H1 (cell line): ENCODE data around the gene ZNF619. TPM values are rescaled to one million over a fixed set of nuclear protein-coding genes. Genes with fewer than 3 reads are reported as not detected.

Experiments
- CTCF ChIA-PET: fragments of 300-600 bp; sonication (Branson Sonifier 250); formaldehyde crosslinking; loops from one replicate; lab custom pipeline; 2021; ENCODE audit not compliant: partially characterized antibody; lab: Charles Lee
- POLR2A ChIA-PET: fragments of 300-600 bp; sonication (Branson Sonifier 250); formaldehyde crosslinking; loops from one replicate; lab custom pipeline; 2021; ENCODE audit warnings: inconsistent platforms; ENCODE audit not compliant: partially characterized antibody; lab: Charles Lee
- DNase-seq, 2 experiments: peaks; one replicate each; pipeline versions ENCODE4 v3.0.0 to v3.0.0-alpha.2; 2010 to 2022; ENCODE audit warnings: low spot score in 2 of 2, low read depth in 1 of 2, mixed read lengths in 1 of 2
- FAIRE-seq: peaks from 2 replicates; lab custom pipeline; 2011; peaks lifted over from hg19 to GRCh38; lab: Jason Lieb, UNC
- H2AFZ ChIP-seq: 2 replicates; pipeline ENCODE4 v1.8.1; 2012; ENCODE audit warnings: low read length, inconsistent platforms
- H2AK5ac ChIP-seq: 2 replicates; pipeline ENCODE4 v1.6.1; 2013; ENCODE audit warnings: low read depth, low read length
- H2BK120ac ChIP-seq: replicated peaks from 2 replicates; pipeline ENCODE3; 2013; ENCODE audit warnings: low read depth, low read length, inconsistent platforms
- H2BK12ac ChIP-seq: 2 replicates; pipeline ENCODE4 v1.6.1; 2013; ENCODE audit warnings: low read depth, low read length
- H2BK15ac ChIP-seq: 2 replicates; pipeline ENCODE4 v1.6.1; 2013; ENCODE audit warnings: low read length
- H2BK20ac ChIP-seq: 2 replicates; pipeline ENCODE4 v1.6.1; 2013; ENCODE audit warnings: low read length
- H2BK5ac ChIP-seq: 2 replicates; pipeline ENCODE4 v1.6.1; 2013; ENCODE audit warnings: low read depth, low read length
- H3K14ac ChIP-seq: 2 replicates; pipeline ENCODE4 v1.6.1; 2013; ENCODE audit warnings: inconsistent platforms; ENCODE audit not compliant: insufficient read length
- H3K18ac ChIP-seq: 2 replicates; pipeline ENCODE4 v1.6.1; 2013; ENCODE audit warnings: low read length; ENCODE audit errors: extremely low read depth
- H3K23ac ChIP-seq: 2 replicates; pipeline ENCODE4 v1.6.1; 2013; ENCODE audit warnings: inconsistent platforms; ENCODE audit not compliant: insufficient read length
- H3K23me2 ChIP-seq: 2 replicates; pipeline ENCODE4 v1.6.1; 2013; ENCODE audit warnings: low read depth, low read length
- H3K27ac ChIP-seq: 2 replicates; pipeline ENCODE4 v1.6.1; 2011; ENCODE audit warnings: low read depth, low read length, inconsistent platforms
- H3K27me3 ChIP-seq, 4 experiments: replicated peaks in 1 of 4; 1 replicate in 1 of 4; 2 replicates in 3 of 4; pipeline versions ENCODE4 v1.6.1 to v1.8.1; 2011 to 2013; ENCODE audit warnings: low read length in 3 of 4, mild to moderate bottlenecking in 3 of 4, inconsistent platforms in 2 of 4, mixed read lengths in 2 of 4, moderate library complexity in 1 of 4; ENCODE audit not compliant: control insufficient read depth in 3 of 4, insufficient read depth in 3 of 4; ENCODE audit errors: extremely low read depth in 1 of 4
- H3K36me3 ChIP-seq, 4 experiments: 2 replicates each; pipeline versions ENCODE4 v1.6.1 to v1.8.1; 2011 to 2013; ENCODE audit warnings: mild to moderate bottlenecking in 4 of 4, low read length in 3 of 4, moderate library complexity in 2 of 4, control low read depth in 1 of 4, inconsistent platforms in 1 of 4; ENCODE audit not compliant: insufficient read depth in 4 of 4, control insufficient read depth in 2 of 4
- H3K4ac ChIP-seq: replicated peaks from 2 replicates; pipeline ENCODE3; 2013; ENCODE audit warnings: low read length, low read depth, mixed read lengths, inconsistent platforms; ENCODE audit not compliant: insufficient read length
- H3K4me1 ChIP-seq, 4 experiments: replicated peaks in 1 of 4; 1 replicate in 1 of 4; 2 replicates in 3 of 4; pipeline versions ENCODE4 v1.6.1 to v1.8.1; 2011 to 2013; ENCODE audit warnings: low read length in 3 of 4, inconsistent platforms in 2 of 4, mixed read lengths in 1 of 4; ENCODE audit not compliant: insufficient read depth in 4 of 4, control insufficient read depth in 3 of 4
- H3K4me2 ChIP-seq, 2 experiments: 2 replicates each; pipeline versions ENCODE4 v1.6.1 to v1.8.1; 2011 to 2013; ENCODE audit warnings: low read depth in 2 of 2, low read length in 2 of 2, control low read depth in 1 of 2, inconsistent platforms in 1 of 2, mild to moderate bottlenecking in 1 of 2; ENCODE audit not compliant: insufficient read depth in 1 of 2
- H3K4me3 ChIP-seq, 4 experiments: fragments of 200-600, 300-600 bp in 1 of 4; sonication (generic), shearing (Covaris generic), sonication (Bioruptor Twin) in 1 of 4; 2 replicates each; pipeline versions ENCODE4 v1.5.1 to v1.8.1; 2011 to 2016; ENCODE audit warnings: low read length in 4 of 4, low read depth in 3 of 4, control low read depth in 2 of 4, inconsistent platforms in 2 of 4, mild to moderate bottlenecking in 2 of 4, mixed read lengths in 1 of 4, moderate library complexity in 1 of 4; ENCODE audit not compliant: insufficient read depth in 2 of 4; ENCODE audit errors: extremely low read depth in 1 of 4
- H3K56ac ChIP-seq: replicated peaks from 2 replicates; pipeline ENCODE3; 2013; ENCODE audit warnings: low read depth, mild to moderate bottlenecking, mixed read lengths, low read length, inconsistent platforms; ENCODE audit not compliant: insufficient read length
- H3K79me1 ChIP-seq: 2 replicates; pipeline ENCODE4 v1.6.1; 2013; ENCODE audit warnings: low read depth, low read length, control low read depth
- H3K79me2 ChIP-seq, 2 experiments: 2 replicates each; pipeline versions ENCODE4 v1.6.1 to v1.8.1; 2012 to 2013; ENCODE audit warnings: low read length in 2 of 2, mild to moderate bottlenecking in 2 of 2, inconsistent platforms in 1 of 2; ENCODE audit not compliant: insufficient read depth in 2 of 2, control insufficient read depth in 1 of 2
- H3K9ac ChIP-seq, 4 experiments: replicated peaks in 1 of 4; 1 replicate in 1 of 4; 2 replicates in 3 of 4; pipeline versions ENCODE4 v1.6.1 to v1.8.1; 2011 to 2013; ENCODE audit warnings: low read depth in 3 of 4, low read length in 3 of 4, control low read depth in 2 of 4, mild to moderate bottlenecking in 2 of 4, moderate library complexity in 2 of 4, inconsistent platforms in 1 of 4; ENCODE audit errors: extremely low read depth in 1 of 4
- H3K9me3 ChIP-seq, 2 experiments: 2 replicates each; pipeline versions ENCODE4 v1.6.1 to v1.8.1; 2012 to 2013; ENCODE audit warnings: mild to moderate bottlenecking in 2 of 2, moderate library complexity in 2 of 2, control low read depth in 1 of 2, inconsistent platforms in 1 of 2, low read depth in 1 of 2, low read length in 1 of 2, mixed read lengths in 1 of 2; ENCODE audit not compliant: insufficient read depth in 2 of 2
- H4K20me1 ChIP-seq, 2 experiments: replicated peaks in 1 of 2; 2 replicates each; pipeline versions ENCODE3 to v1.8.1; 2011 to 2013; ENCODE audit warnings: inconsistent platforms in 2 of 2, low read length in 2 of 2, mild to moderate bottlenecking in 1 of 2; ENCODE audit not compliant: insufficient read depth in 2 of 2, control insufficient read depth in 1 of 2
- H4K5ac ChIP-seq: 2 replicates; pipeline ENCODE4 v1.6.1; 2013; ENCODE audit warnings: low read length, low read depth, mixed read lengths, inconsistent platforms; ENCODE audit not compliant: insufficient read length
- H4K8ac ChIP-seq: 2 replicates; pipeline ENCODE4 v1.8.0; 2013; ENCODE audit warnings: mild to moderate bottlenecking, moderate library complexity, low read length, inconsistent platforms; ENCODE audit not compliant: insufficient read depth; ENCODE audit errors: extremely low read depth
- H4K91ac ChIP-seq: replicated peaks from 2 replicates; pipeline ENCODE3; 2013; ENCODE audit warnings: low read length, mixed read lengths, inconsistent platforms; ENCODE audit not compliant: insufficient read length
- ATF2 ChIP-seq: IDR thresholded peaks from 2 replicates; pipeline ENCODE4 v1.6.1; 2012; ENCODE audit warnings: low read length, inconsistent platforms
- BRCA1 ChIP-seq: IDR thresholded peaks from 2 replicates; pipeline ENCODE4 v1.6.1; 2012; ENCODE audit warnings: low read depth, low read length, improper control_type of control experiment
- CEBPB ChIP-seq: IDR thresholded peaks from 2 replicates; pipeline ENCODE4 v1.6.1; 2012; ENCODE audit warnings: low read depth, low read length
- EP300 ChIP-seq, 2 experiments: IDR thresholded peaks; 1 replicate in 1 of 2; 2 replicates in 1 of 2; pipeline ENCODE4 v1.6.1; 2011 to 2012; ENCODE audit warnings: low read depth in 2 of 2, low read length in 2 of 2, mild to moderate bottlenecking in 2 of 2, borderline replicate concordance in 1 of 2, inconsistent platforms in 1 of 2, moderate library complexity in 1 of 2
- GABPA ChIP-seq: IDR thresholded peaks from 2 replicates; pipeline ENCODE4 v1.6.1; 2011; ENCODE audit warnings: mild to moderate bottlenecking, low read length, moderate library complexity, borderline replicate concordance; ENCODE audit not compliant: insufficient read depth
- GTF2F1 ChIP-seq: IDR thresholded peaks from 2 replicates; pipeline ENCODE4 v1.6.1; 2012; ENCODE audit warnings: low read depth, low read length, improper control_type of control experiment, borderline replicate concordance
- JUN ChIP-seq: IDR thresholded peaks from 2 replicates; pipeline ENCODE4 v1.6.1; 2011; ENCODE audit warnings: low read depth, mild to moderate bottlenecking, improper control_type of control experiment, low read length
- KDM5A ChIP-seq: fragments of 200-600 bp; IDR thresholded peaks from 2 replicates; pipeline ENCODE4 v1.7.1; 2012; ENCODE audit warnings: mild to moderate bottlenecking, low read length, inconsistent platforms, mixed read lengths
- POU5F1 ChIP-seq: IDR thresholded peaks from 2 replicates; pipeline ENCODE4 v1.6.1; 2011; ENCODE audit warnings: low read depth, mild to moderate bottlenecking, low read length, moderate library complexity
- RXRA ChIP-seq: IDR thresholded peaks from 2 replicates; pipeline ENCODE4 v1.6.1; 2011; ENCODE audit warnings: low read depth, mild to moderate bottlenecking, low read length, moderate library complexity; ENCODE audit not compliant: insufficient read depth
- SAP30 ChIP-seq: fragments of 300-600 bp; sonication (generic); IDR thresholded peaks from 2 replicates; pipeline ENCODE4 v1.7.1; 2012; ENCODE audit warnings: low read length, moderate library complexity, mild to moderate bottlenecking, inconsistent platforms; ENCODE audit not compliant: insufficient read depth, insufficient replicate concordance
- SIRT6 ChIP-seq: IDR thresholded peaks from one replicate; pipeline ENCODE4 v1.7.1; 2012; ENCODE audit warnings: low read length, inconsistent platforms
- SP1 ChIP-seq: IDR thresholded peaks from 2 replicates; pipeline ENCODE4 v1.6.1; 2011; ENCODE audit warnings: low read depth, low read length
- SP4 ChIP-seq: IDR thresholded peaks from 2 replicates; pipeline ENCODE4 v1.6.1; 2012; ENCODE audit warnings: low read length, inconsistent platforms
- TEAD4 ChIP-seq: IDR thresholded peaks from 2 replicates; pipeline ENCODE4 v1.6.1; 2012; ENCODE audit warnings: low read depth, low read length, inconsistent platforms, mixed read lengths
- polyA plus RNA-seq, 7 experiments: library from polyadenylated mRNA; depleted of rRNA in 3 of 7; stranded (reverse) in 5 of 7; unstranded in 2 of 7; fragments of >200 nt in 5 of 7; fragments of 200-250 nt in 2 of 7; gene quantifications; 1 replicate in 5 of 7; 2 replicates in 1 of 7; 4 replicates in 1 of 7; pipeline versions ENCODE4 v1.2.1 to v1.2.3, GENCODE V29; 2011 to 2013; ENCODE audit warnings: missing spikeins in 2 of 7, mixed read lengths in 2 of 7
- total RNA-seq: library from RNA; stranded (reverse); fragmentation: NEBNext Ultra II Directional; extraction: Animal tissue kit (Norgen Biotek cat#: 25700); gene quantifications from 2 replicates; pipeline ENCODE4 v1.2.1, GENCODE V29; 2021

Gene ZNF619
- total and polyA plus RNA-seq, 2 of the 8 experiments (the other 6 are each of a cell fraction or from before 2014, with no cell fraction given) = 2.3 to 8.2 TPM

- Histone ChIP-seq H2BK120ac (no peak overlapping the region), H3K4me1 (no peaks in the 10 kb centered on the region), H3K23me2 (no peaks in the 10 kb centered on the region), H2BK20ac (no peak overlapping the region), H3K36me3 (peaks cover 9 to 63% (median 40%) of the 10 kb centered on the region in 4 experiments), H3K18ac (no peak overlapping the region), H3K9ac (no peak overlapping the region), H3K27ac (no peak overlapping the region), H3K79me2 (no peaks in the 10 kb centered on the region), H2AK5ac (no peak overlapping the region), H2BK5ac (no peak overlapping the region), H4K5ac (no peak overlapping the region), H2BK15ac (no peak overlapping the region), H3K4ac (no peak overlapping the region), H3K23ac (no peak overlapping the region), H3K56ac (no peak overlapping the region), H3K4me2 (no peak overlapping the region), H3K4me3 (no peak overlapping the region), H4K20me1 (peaks cover 0 to 2% of the 10 kb centered on the region in 2 experiments), H4K8ac (no peak overlapping the region), H4K91ac (no peak overlapping the region), H2AFZ (no peak overlapping the region), H2BK12ac (no peak overlapping the region), H3K79me1 (no peaks in the 10 kb centered on the region), H3K27me3 (no peaks in the 10 kb centered on the region), H3K14ac (no peak overlapping the region), H3K9me3 (peaks cover 12 to 19% of the 10 kb centered on the region in 2 experiments; a peak in 3 of 4 replicates)
- no peak for FAIRE-seq
- DNase-seq = no peak
- POLR2A ChIA-PET = interaction anchor here (1.0 to 5.6 kb wide), 2 partner anchors 9 to 12 kb away, joined by 3 to 37 read pairs; partner anchors contain the start of gene ZNF621
- CTCF ChIA-PET = no interaction called here
- TF ChIP-seq SP4 = no peak
- TF ChIP-seq SIRT6 = no peak
- TF ChIP-seq GTF2F1 = no peak
- TF ChIP-seq RXRA = no peak
- no peak for TF ChIP-seq BRCA1
- no peak for TF ChIP-seq JUN
- no peak for TF ChIP-seq TEAD4
- TF ChIP-seq EP300 (IDR thresholded peaks at IDR 0.05; ENCODE audit: borderline replicate concordance in 1 of 2, low read depth in 2 of 2, low read length in 2 of 2) = no peak
- no peak for TF ChIP-seq SAP30
- no peak for TF ChIP-seq SP1
- no peak for TF ChIP-seq KDM5A
- TF ChIP-seq POU5F1 = no peak
- no peak for TF ChIP-seq ATF2
- TF ChIP-seq CEBPB = no peak
- TF ChIP-seq GABPA = no peak
Observed at GRCh38 chr3:40534283-40534682, 57.4 kb downstream of the ZNF619 start.
